Right atrium auricular region (tissue), 2 donors: Measurements from ENCODE around the gene CROCC2. TPM values are rescaled to one million over a fixed set of nuclear protein-coding genes. Genes with fewer than 3 reads are reported as not detected.
A peak's percentile ranks its signal among the peaks of the same experiment; 100 is the strongest.

Experiments used
- DNase-seq: peaks from one replicate; pipeline ENCODE4 v3.0.0-alpha.2; 2019; ENCODE audit warnings: low spot score
- H3K27ac ChIP-seq, 2 donors: fragments of 200-600 bp; sonication (generic); 1 replicate in 1 of 2; 2 replicates in 1 of 2; pipeline ENCODE4 v1.5.1; 2016 to 2019
- H3K27me3 ChIP-seq, 2 donors: fragments of 200-600 bp; sonication (generic); one replicate each; pipeline versions ENCODE4 v1.5.1 to v1.6.0; 2017 to 2019
- H3K36me3 ChIP-seq: fragments of 200-600 bp; sonication (generic); one replicate; pipeline ENCODE4 v1.5.1; 2016
- H3K4me1 ChIP-seq, 2 donors: fragments of 200-600 bp; sonication (generic); one replicate each; pipeline versions ENCODE4 v1.5.1 to v1.6.0; 2017 to 2019
- H3K4me3 ChIP-seq, 2 donors: fragments of 200-600 bp; sonication (generic); 1 replicate in 1 of 2; 2 replicates in 1 of 2; pipeline ENCODE4 v1.5.1; 2017 to 2019; ENCODE audit warnings: mild to moderate bottlenecking in 1 of 2, moderate library complexity in 1 of 2
- H3K9me3 ChIP-seq, 2 donors: fragments of 200-600 bp; sonication (generic); one replicate each; pipeline ENCODE4 v1.5.1; 2019
- CTCF ChIP-seq, 2 donors: fragments of 200-600 bp; sonication (generic); IDR thresholded peaks; one replicate each; pipeline ENCODE4 v1.5.1; 2019; ENCODE audit warnings: antibody characterized with exemption in 2 of 2
- total RNA-seq, 2 donors: library from RNA; depleted of rRNA; stranded (reverse); fragments of >200 nt; gene quantifications; one replicate each; pipeline ENCODE4 v1.1.0, GENCODE V29; 2016

The CROCC2 gene
- total RNA-seq, 2 donors from 2014 or later: not detected

GRCh38 chr2:240994171-240994896, 88.2 kb downstream of the CROCC2 start:
- no peaks in the 10 kb centered on the region for H3K27me3 ChIP-seq
- no peaks in the 10 kb centered on the region for H3K9me3 ChIP-seq
- H3K4me3 ChIP-seq: no peak overlapping the region
- no peaks in the 10 kb centered on the region for H3K36me3 ChIP-seq
- no peak overlapping the region for H3K27ac ChIP-seq
- H3K4me1 ChIP-seq: peaks cover 0 to 53% of the 10 kb centered on the region in 2 donors
- TF ChIP-seq CTCF (IDR thresholded peaks at IDR 0.05): no peak
- DNase-seq: no peak

- peaks cover 0 to 61% of the 10 kb centered on the region in 2 donors for H3K4me1 ChIP-seq
- TF ChIP-seq CTCF (IDR thresholded peaks at IDR 0.05): no peak
- H3K27me3 ChIP-seq: no peaks in the 10 kb centered on the region
- no peak overlapping the region for H3K4me3 ChIP-seq
- no peak overlapping the region for H3K27ac ChIP-seq
- no peaks in the 10 kb centered on the region for H3K36me3 ChIP-seq
- no peak for DNase-seq
- no peaks in the 10 kb centered on the region for H3K9me3 ChIP-seq
These were observed 89.2 kb downstream of the CROCC2 start for GRCh38 chr2:240995041-240996021.

- no peak overlapping the region for H3K4me3 ChIP-seq
These were observed 90.2 kb downstream of the CROCC2 start for GRCh38 chr2:240996161-240996833.

GRCh38 chr2:240996834-240997140, 90.7 kb downstream of the CROCC2 start:
- no peak overlapping the region for H3K4me3 ChIP-seq
- no peak for TF ChIP-seq CTCF (IDR thresholded peaks at IDR 0.05)
- H3K4me1 ChIP-seq: peaks cover 0 to 51% of the 10 kb centered on the region in 2 donors
- H3K27me3 ChIP-seq: no peaks in the 10 kb centered on the region
- H3K27ac ChIP-seq: peak overlapping the region; percentile 62 to 80
- no peaks in the 10 kb centered on the region for H3K36me3 ChIP-seq
- H3K9me3 ChIP-seq: no peaks in the 10 kb centered on the region
- peak; percentile 56 for DNase-seq

More at GRCh38 chr2:240996161-240996833, 90.2 kb downstream of the CROCC2 start:
- no peak for TF ChIP-seq CTCF (IDR thresholded peaks at IDR 0.05)
- no peaks in the 10 kb centered on the region for H3K9me3 ChIP-seq
- no peaks in the 10 kb centered on the region for H3K27me3 ChIP-seq
- no peaks in the 10 kb centered on the region for H3K36me3 ChIP-seq
- no peak for DNase-seq
- H3K27ac ChIP-seq: no peak overlapping the region
- peaks cover 0 to 55% of the 10 kb centered on the region in 2 donors for H3K4me1 ChIP-seq

- peaks cover 0 to 46% of the 10 kb centered on the region in 2 donors for H3K4me1 ChIP-seq
- no peaks in the 10 kb centered on the region for H3K36me3 ChIP-seq
- TF ChIP-seq CTCF (IDR thresholded peaks at IDR 0.05): no peak
- peak; percentile 71 for DNase-seq
- no peaks in the 10 kb centered on the region for H3K27me3 ChIP-seq
- peak overlapping the region; percentile 62 to 71 for H3K4me3 ChIP-seq
- H3K9me3 ChIP-seq: no peaks in the 10 kb centered on the region
- peak overlapping the region; percentile 80 to 83 for H3K27ac ChIP-seq
These were observed 91.2 kb downstream of the CROCC2 start for GRCh38 chr2:240997141-240997855.
